Chondrocyte (in vitro differentiated cells): ENCODE data around the gene WNT7A. TPM values are rescaled to one million over a fixed set of nuclear protein-coding genes. Genes with fewer than 3 reads are reported as not detected.

Source experiments
- DNase-seq: peaks from one replicate; pipeline ENCODE4 v3.0.0; 2021; ENCODE audit warnings: mixed read lengths, low spot score
- H3K27ac Mint-ChIP-seq: one replicate; pipeline ENCODE4 v1.8.0; 2021; ENCODE audit warnings: mild to moderate bottlenecking, moderate library complexity, mixed read lengths; ENCODE audit not compliant: unreplicated experiment
- H3K27me3 Mint-ChIP-seq: 2 replicates; pipeline ENCODE4 v1.8.0; 2021; ENCODE audit warnings: low read depth, mixed read lengths
- H3K36me3 Mint-ChIP-seq: 2 replicates; pipeline ENCODE4 v1.8.0; 2021; ENCODE audit warnings: low read depth, mixed read lengths
- H3K4me1 Mint-ChIP-seq: 2 replicates; pipeline ENCODE4 v1.8.0; 2021; ENCODE audit warnings: low read depth, mild to moderate bottlenecking, mixed read lengths
- H3K4me3 Mint-ChIP-seq: one replicate; pipeline ENCODE4 v1.8.0; 2021; ENCODE audit warnings: mild to moderate bottlenecking, moderate library complexity, mixed read lengths; ENCODE audit not compliant: unreplicated experiment
- H3K9me3 Mint-ChIP-seq: 2 replicates; pipeline ENCODE4 v1.8.0; 2021; ENCODE audit warnings: low read depth, mixed read lengths
- CTCF ChIP-seq: fragments of 200-600 bp; sonication (generic); IDR thresholded peaks from 2 replicates; pipeline ENCODE4 v1.5.0; 2021; ENCODE audit warnings: antibody characterized with exemption, mild to moderate bottlenecking, moderate library complexity
- total RNA-seq: library from RNA; stranded (reverse); gene quantifications from 3 replicates; pipeline ENCODE4 v1.2.1, GENCODE V29; 2021

The WNT7A gene
- total RNA-seq, 1 donor from 2014 or later: not detected

GRCh38 chr3:13787533-13788132 is 92.2 kb downstream of the WNT7A start:
- Mint-ChIP-seq H3K27me3 (peaks cover 34% of the 10 kb centered on the region), H3K36me3 (no peaks in the 10 kb centered on the region), H3K4me1 (no peaks in the 10 kb centered on the region), H3K9me3 (no peaks in the 10 kb centered on the region), H3K27ac (no peak overlapping the region), H3K4me3 (no peak overlapping the region)
- no peak for DNase-seq
- no peak for TF ChIP-seq CTCF

- H3K4me3 Mint-ChIP-seq: no peak overlapping the region
- H3K4me1 Mint-ChIP-seq: no peaks in the 10 kb centered on the region
- H3K27ac Mint-ChIP-seq: no peak overlapping the region
- no peaks in the 10 kb centered on the region for H3K36me3 Mint-ChIP-seq
- no peak for DNase-seq
- no peak for TF ChIP-seq CTCF
- no peaks in the 10 kb centered on the region for H3K9me3 Mint-ChIP-seq
- peaks cover 31% of the 10 kb centered on the region for H3K27me3 Mint-ChIP-seq
Observed at GRCh38 chr3:13786811-13787210, 93.1 kb downstream of the WNT7A start.

GRCh38 chr3:13785853-13786436 is 93.9 kb downstream of the WNT7A start:
- Mint-ChIP-seq H3K4me1 (no peaks in the 10 kb centered on the region), H3K9me3 (no peaks in the 10 kb centered on the region), H3K27me3 (peaks cover 29% of the 10 kb centered on the region), H3K27ac (no peak overlapping the region), H3K36me3 (no peaks in the 10 kb centered on the region), H3K4me3 (no peak overlapping the region)
- no peak for TF ChIP-seq CTCF
- DNase-seq: no peak

- no peak for TF ChIP-seq CTCF
- H3K27ac Mint-ChIP-seq: no peak overlapping the region
- H3K27me3 Mint-ChIP-seq: peaks cover 25% of the 10 kb centered on the region
- no peak for DNase-seq
- no peaks in the 10 kb centered on the region for H3K36me3 Mint-ChIP-seq
- H3K4me1 Mint-ChIP-seq: no peaks in the 10 kb centered on the region
- no peak overlapping the region for H3K4me3 Mint-ChIP-seq
- H3K9me3 Mint-ChIP-seq: no peaks in the 10 kb centered on the region
Observed at GRCh38 chr3:13785351-13785750, 94.5 kb downstream of the WNT7A start.

GRCh38 chr3:13783476-13783875 is 96.4 kb downstream of the WNT7A start:
- Mint-ChIP-seq H3K9me3 (no peaks in the 10 kb centered on the region), H3K27ac (no peak overlapping the region), H3K36me3 (no peaks in the 10 kb centered on the region), H3K27me3 (peaks cover 20% of the 10 kb centered on the region), H3K4me3 (no peak overlapping the region), H3K4me1 (no peaks in the 10 kb centered on the region)
- no peak for TF ChIP-seq CTCF
- DNase-seq: no peak
